Measurements from ENCODE around the gene SLIT1.
"Not testable (repeated sequence)": the region's sequence is repeated elsewhere in the genome, so short reads cannot be mapped to it uniquely, and the experiment has no call there.

Gene SLIT1

GRCh38 chr10:97038688-97039087 is 147.1 kb downstream of the SLIT1 start:
- no peak for DNase-seq

GRCh38 chr10:97037365-97038361 is 148.1 kb downstream of the SLIT1 start:
- peak; percentile 42 for DNase-seq

GRCh38 chr10:97034958-97035769 is 150.6 kb downstream of the SLIT1 start:
- DNase-seq = no peak

GRCh38 chr10:97034301-97034700 is 151.5 kb downstream of the SLIT1 start:
- no peak for DNase-seq

- DNase-seq = not testable (repeated sequence)
These were observed 151.9 kb downstream of the SLIT1 start for GRCh38 chr10:97033841-97034240.

- DNase-seq = no peak
These were observed 153.1 kb downstream of the SLIT1 start for GRCh38 chr10:97032624-97033023.

- no peak for DNase-seq
These were observed 154.3 kb downstream of the SLIT1 start for GRCh38 chr10:97031459-97031858.

- no peak for DNase-seq
These were observed 154.9 kb downstream of the SLIT1 start for GRCh38 chr10:97030894-97031293.

GRCh38 chr10:97029271-97029670 is 156.5 kb downstream of the SLIT1 start:
- no peak for DNase-seq

GRCh38 chr10:97028832-97029178 is 157.0 kb downstream of the SLIT1 start:
- no peak for DNase-seq

- DNase-seq = no peak
These were observed 157.5 kb downstream of the SLIT1 start for GRCh38 chr10:97028126-97028831.

- peak; percentile 28 for DNase-seq
These were observed 160.0 kb downstream of the SLIT1 start for GRCh38 chr10:97025613-97026242.

GRCh38 chr10:97024168-97025073 is 161.3 kb downstream of the SLIT1 start:
- DNase-seq = no peak

- DNase-seq = no peak
These were observed 162.2 kb downstream of the SLIT1 start for GRCh38 chr10:97023401-97024167.

GRCh38 chr10:97022616-97023015 is 163.1 kb downstream of the SLIT1 start:
- DNase-seq = no peak

GRCh38 chr10:97020452-97021400 is 165.0 kb downstream of the SLIT1 start:
- no peak for DNase-seq

GRCh38 chr10:97019213-97019844 is 166.4 kb downstream of the SLIT1 start:
- DNase-seq = no peak

GRCh38 chr10:97018251-97019212 is 167.2 kb downstream of the SLIT1 start:
- no peak for DNase-seq
